HG03280 (cell line): Measurements from ENCODE around the gene KIAA1217.
"Not testable (repeated sequence)": the region's sequence is repeated elsewhere in the genome, so short reads cannot be mapped to it uniquely, and the experiment has no call there.

Experiments used
- ATAC-seq: cut with Tn5 transposase; IDR thresholded peaks from one replicate; pipeline ENCODE4 v1.9.1; 2021; ENCODE audit warnings: mild to moderate bottlenecking, moderate library complexity; ENCODE audit not compliant: unreplicated experiment

Gene KIAA1217

DNA sequence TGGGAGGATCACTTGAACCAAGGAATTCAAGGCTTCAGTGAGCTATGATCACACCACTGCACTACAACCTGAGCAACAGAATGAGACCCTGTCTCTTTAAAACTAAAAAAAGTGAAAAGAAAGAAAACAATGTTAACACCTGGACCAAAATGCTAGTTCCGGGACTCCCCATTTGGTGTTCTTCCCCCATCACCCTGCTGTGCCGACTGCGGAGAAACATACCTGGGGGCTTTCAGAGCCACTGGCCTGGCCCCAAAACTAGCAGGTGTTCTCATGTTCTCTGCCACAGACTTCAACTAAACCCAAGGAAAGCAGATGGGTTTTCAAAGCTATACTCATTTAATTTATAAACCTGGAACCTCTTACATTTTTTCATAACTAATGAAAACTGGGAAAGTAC lies 250.9 kb downstream of the KIAA1217 start:
- no peak for ATAC-seq

DNA sequence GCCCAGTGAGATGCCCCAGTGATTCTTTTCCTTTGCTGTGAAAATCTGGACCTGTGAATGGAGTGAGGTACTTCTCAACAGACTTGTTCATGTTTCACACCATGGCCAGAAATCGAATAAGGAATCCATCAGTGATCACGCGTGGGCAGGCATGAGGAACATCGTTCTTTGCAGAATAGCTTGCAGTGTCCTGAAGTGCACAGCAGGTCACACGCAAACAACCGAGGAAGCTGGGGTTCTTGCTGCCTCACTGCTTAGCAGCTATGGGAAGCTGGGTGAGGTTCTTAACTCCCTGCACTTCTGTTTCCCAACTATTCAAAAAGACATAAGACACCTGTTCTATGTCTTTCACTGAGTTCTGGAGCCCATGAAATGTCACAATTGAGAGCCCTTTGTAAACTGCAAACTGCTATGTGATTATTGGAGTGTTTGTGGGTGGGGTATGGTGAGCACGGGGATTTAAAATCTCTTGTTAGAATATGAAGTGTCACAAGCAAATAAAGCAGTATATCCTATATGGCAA lies 253.4 kb downstream of the KIAA1217 start:
- no peak for ATAC-seq

DNA sequence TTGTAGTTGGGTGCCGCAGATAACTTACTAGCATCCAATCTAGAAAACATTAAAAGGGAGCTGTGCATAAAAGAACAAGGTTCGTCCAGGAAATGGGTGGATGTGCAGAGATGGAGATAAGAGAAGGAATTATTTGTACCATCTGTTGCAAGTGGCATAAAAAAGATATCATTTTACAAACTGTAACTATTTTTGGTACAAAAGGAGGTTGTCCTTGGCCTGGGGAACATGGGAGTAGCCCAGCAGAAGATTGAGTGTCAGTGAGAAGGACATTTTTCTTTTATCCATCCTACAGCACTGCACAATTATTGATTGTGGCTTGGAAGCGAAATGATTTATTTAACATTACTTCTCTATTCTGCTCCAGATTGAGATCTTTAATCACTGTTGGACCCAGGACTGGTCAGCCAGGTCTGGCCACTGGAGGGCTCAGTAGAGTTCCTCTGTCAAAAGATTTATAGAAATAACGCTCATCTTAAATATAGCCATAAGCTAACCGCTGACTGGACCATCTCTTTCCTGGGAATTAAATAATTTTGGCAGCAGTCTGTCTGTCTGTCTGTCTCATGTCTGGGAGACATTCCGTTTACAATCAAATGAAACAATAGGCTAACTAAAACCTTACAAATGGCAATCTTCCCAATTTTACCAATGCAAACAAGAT lies 254.1 kb downstream of the KIAA1217 start:
- ATAC-seq: no peak

DNA sequence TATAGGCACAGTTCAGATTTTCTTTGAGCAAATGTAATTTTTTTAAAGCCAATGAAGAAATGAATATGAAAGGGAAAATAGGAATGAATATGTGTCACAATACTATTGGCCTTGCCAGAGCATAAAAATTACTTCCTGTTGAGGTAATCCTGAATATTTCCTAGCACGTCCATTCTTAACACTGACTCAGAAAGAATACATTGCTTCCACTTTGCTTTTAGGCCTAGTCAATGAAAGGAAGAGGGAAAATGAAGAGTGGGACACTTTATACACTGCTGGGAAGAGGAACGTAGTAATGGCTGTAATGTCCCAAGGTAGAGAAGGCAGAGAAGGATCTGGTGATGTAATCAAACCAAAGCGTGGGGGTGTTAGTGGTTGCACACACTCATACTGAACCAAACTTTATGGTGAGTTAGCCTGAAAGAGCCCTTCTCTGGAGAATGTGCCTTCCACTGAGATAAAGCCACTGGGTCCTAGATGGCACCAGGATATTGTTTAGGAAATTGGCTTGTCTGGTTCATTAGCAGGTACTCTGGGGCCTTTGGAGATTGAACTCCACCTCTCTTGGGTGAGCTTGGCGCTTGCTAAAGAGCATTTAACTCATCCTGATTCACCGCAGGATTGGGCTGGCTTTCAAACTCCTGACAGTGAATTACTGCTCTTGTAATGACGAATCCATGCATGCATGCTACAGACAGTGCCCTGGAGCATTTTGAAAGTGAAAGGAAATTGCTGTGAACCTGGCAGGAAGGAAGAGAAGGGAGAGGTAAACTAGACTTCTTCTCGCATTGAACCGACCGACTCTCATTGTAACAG lies 254.9 kb downstream of the KIAA1217 start:
- peak; percentile 66 for ATAC-seq

DNA sequence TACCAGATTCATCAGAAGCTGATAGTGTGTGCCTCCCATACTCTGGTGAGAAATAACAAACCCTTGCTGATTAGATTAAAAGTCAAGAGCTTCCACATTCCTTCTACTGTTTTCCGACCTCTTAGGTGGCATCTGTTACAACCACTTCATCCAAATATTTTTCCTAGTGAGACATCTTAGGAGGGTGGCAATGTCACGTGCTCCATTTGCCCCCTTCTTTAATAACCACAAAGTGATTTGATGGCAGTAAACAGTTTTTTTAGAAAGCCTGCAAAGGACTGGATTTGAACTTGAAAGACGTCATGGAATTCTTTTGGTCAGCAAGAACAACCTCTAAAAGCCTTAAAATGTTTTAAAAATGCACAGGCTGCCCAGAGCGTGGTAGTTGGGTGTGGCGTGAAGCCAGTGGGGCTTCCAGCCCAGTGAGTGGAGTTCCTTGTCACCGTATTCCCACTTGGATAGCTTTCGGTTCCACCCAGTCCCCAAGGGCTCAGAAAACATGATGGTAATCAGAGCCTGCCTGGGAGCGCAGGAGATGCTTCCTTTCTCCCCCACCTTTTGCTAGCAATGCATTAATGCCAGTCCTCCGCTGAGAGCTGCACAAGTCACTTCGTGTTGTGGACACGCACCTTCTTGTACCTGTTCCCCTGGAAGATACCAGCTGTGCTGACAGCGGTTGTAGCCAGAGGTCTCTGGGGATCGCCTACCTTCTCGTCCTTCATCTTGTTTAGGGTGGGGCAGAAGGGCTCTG lies 256.4 kb downstream of the KIAA1217 start:
- ATAC-seq: no peak

DNA sequence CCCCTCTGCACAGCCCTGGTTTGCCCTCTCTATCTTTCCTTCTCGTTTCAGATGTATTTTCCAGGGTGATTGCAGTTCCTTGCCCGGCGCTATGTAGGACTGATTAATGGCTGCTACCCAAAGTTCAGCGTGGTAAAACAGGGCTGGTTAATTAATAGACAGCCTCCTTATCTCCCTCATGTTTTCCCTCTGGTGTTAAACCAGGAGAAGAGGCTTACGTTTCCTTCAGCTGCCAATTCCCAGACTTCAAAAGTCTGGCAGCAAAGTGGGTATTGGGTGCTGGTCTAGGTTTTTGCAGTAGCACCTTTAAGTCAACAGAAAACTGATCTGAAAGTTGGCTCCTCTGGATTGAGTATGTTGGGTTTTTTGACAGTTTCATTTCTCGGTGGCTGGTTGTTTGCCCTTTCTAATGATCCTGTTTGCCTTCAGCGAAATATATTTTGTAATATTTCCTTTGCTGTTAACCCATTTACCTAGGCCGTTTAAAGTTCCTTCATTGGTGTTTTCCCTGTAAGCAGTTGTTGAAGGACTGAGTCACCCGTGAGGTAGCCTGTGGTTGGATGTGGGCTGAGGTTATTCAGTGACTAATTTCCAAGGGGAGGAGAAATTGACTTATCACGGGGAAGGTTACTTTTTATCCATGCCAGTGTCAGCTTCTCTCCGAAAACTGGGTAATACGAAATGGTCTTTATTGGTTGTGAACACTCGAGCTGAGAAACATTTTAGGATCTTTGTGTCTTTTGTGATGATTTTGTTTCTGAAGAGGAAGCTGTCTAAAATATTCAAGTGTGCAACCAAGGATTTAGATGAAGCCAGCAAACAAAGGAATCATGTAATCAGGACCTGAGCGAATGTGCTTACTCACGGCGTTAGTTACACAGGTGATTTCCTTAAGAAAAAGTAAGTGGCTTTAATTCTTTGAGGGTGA lies 257.2 kb downstream of the KIAA1217 start:
- peak; percentile 52 for ATAC-seq

DNA sequence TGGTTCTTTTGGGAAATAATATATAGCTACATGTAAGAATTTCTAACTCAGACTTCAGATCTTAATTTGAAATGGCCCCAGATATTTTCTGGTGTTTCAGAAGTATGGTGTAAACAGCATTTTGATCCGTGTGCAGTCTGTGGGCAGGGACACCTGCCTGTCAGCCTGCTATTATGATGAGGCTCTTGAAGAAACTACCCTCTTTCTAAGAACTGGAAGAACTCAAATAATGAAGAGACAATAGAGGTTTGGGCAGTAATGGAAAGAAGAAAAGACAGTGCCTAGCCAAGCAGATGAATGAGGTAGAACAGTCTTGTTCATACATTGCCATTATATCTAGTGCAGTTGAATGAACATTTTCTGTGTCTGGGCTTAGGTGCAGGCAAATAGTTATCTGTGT lies 258.2 kb downstream of the KIAA1217 start:
- no peak for ATAC-seq

DNA sequence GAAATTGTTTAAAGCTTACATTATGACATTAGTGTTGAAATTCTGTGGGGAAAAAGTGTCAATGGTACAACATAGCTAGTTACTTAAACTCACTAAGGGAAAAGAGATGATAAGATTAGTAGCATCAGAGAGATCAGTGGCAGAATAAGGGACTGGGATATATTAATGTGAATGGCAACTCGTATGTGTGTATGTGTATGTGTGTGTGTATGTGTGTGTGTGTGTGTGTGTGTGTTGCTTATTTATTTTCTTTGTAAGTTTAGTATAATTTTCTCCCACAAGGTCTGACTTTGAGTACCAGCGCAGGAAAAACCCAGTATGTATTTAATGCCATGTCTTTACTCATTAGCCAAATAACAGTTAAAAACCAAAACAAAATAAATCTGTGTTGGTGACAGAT lies 258.7 kb downstream of the KIAA1217 start:
- no peak for ATAC-seq

DNA sequence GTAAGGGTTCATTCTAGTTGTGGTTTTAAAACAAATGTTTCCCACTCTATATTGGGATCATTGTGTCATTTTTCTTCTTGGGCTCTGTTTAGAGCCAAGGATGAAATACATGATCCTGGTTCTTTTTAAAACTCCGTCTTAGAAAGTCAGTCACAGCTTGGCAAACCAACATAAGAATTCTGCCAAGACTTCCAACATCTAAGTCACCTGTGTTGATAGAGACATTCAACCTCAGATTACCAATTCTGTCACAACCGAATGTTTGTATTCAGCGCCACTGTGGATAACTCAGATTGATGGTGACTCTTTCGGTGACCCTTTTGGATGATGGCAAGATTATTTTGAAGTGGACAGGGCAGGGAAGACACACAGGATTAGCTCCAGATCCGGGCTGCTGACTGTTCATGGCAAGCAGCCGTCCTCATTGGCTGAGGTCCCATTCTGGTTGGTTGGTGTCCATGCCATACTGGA lies 259.4 kb downstream of the KIAA1217 start:
- ATAC-seq: no peak

DNA sequence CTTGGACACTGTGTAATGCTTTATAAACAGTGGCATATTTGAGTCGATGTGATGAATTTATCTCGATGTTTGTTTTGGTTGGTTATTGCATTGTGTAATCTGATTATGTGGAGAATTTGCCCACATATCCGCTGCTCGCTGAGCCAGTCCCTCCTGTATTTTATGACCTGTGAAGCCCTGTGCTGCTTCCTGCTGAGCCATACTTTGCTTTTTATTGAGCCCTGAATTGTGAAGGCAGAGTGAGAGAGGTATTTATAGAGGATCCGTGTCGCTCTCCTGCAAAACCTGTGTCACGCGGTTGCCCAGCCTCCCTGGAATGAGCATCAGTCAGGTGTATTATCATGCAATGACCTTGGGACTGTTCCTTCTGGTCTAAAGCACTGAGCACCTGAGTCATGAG lies 261.1 kb downstream of the KIAA1217 start:
- no peak for ATAC-seq

DNA sequence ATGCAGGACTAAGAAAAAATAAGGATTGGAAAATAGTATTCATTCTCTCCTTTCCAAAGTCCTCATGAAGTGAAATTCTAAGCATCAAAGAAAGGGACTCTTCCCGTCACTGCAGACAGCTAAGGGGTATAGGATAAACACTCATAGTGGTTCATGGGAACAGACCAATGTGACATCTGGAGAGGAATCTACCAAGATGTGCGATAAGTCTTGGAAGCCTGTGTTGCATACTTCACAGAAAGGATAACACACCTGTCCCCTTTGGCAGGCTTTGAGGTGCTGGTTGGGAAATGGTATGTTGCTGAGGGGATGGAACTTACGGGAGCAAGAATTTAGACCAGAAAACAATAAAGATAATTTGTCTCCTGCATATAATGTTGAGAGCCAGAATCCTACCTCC lies 266.7 kb downstream of the KIAA1217 start:
- ATAC-seq: no peak

DNA sequence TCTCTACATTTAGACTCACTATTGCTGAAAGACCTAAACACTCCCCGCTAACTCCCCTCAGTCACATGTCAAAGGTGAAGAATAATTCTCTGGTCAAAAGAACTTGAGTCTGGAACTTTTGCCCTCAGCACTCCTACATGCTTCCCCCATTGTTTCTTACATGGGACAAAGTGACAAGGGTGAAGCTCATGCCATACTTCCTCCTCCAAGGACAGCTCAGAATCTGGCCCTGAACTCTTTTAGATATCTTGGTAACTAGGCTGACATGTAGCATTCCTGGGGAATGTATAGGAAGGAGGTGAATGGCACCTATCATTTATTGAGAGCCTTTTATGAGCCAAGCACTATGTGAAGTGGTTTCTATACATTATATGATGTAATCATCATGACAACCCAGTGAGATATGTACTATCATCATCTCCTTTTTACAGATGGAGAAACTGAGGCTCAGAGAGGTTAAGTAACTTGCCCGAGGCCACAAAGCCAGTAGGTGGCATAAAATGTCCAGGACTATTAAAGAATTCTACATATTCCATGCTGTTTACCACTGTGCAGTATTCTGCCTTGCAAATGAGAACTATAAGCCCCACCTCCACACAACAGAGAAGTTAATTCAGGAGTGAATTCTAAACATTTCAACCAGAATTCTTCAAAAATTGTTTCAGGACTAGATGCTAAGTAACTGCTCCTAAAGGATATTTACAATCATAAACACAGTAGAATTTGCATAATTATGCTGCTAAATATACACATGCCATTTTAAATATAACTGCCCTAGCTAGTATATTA lies 268.2 kb downstream of the KIAA1217 start:
- no peak for ATAC-seq

DNA sequence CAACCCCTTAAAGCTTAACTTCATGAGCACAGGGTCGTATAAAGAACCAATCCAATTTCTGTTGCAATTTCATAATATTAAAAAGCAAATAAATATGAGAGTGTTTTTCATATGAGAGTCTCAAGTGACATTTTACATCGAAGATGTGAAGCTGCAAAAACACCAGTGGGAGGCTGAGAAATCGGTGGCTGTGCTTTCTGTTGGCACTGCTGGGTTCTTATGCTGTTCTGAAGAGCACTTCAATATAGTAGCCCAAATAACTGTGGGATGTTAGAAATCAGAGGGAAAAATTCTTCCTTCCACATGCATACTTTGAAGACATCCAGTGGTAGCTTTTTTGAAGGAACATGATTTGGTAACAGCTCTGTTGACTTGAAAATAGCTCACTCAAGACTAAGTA lies 269.0 kb downstream of the KIAA1217 start:
- ATAC-seq: no peak

DNA sequence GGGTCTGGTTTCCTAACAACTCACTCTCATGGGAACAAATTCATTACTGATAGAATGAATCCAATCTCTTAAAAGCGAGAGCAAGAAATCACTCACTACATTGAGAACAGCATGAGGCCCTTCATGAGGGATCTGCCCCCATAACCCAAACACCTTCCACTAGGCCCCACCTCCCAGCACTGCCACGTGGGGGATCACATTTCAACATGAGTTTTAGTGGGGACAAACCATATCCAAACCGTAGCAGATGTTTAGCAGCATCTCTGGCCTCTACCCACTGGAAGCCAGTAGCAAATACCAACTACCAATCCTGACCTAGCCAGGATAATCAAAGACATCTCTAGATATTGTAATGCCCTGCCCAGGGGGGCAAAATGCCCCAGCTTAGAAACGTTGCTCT lies 270.9 kb downstream of the KIAA1217 start:
- ATAC-seq: no peak

DNA sequence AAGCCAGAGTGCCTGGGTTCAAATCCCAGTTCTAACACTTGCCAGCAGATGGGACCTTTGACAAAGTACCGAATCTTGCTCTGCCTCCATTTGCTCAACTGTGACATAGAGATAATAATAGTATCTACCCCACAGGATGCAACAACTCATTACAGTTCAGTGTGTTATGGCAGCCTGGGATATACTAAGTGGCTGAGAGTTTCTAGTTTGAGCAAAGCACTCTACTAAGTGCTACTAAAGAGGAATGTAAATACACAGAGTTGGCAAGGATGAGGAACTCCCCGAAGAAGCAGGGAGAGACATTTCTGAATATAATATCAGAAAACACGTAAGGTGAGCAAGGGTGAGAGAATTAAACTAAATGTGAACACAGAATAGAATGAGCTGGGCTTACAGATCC lies 271.5 kb downstream of the KIAA1217 start:
- no peak for ATAC-seq

DNA sequence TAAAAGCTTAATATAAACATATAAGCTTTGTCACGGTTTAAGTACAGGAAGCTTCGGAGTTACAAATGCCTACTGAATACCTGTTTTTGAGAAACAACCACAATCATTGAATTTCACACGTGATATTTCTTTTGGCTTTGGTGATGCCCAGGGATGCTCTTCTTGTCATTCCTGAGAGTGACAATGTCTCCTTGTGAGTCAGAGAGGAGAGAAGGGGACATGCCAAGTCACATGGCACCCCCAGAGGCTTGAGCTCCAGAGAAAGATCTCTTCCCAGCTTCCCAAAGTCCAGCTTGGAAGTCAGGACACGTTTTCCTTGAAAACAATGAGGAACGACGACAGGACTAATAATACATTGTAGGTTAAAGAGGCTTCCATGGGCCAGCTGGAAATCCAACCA lies 272.3 kb downstream of the KIAA1217 start:
- no peak for ATAC-seq

DNA sequence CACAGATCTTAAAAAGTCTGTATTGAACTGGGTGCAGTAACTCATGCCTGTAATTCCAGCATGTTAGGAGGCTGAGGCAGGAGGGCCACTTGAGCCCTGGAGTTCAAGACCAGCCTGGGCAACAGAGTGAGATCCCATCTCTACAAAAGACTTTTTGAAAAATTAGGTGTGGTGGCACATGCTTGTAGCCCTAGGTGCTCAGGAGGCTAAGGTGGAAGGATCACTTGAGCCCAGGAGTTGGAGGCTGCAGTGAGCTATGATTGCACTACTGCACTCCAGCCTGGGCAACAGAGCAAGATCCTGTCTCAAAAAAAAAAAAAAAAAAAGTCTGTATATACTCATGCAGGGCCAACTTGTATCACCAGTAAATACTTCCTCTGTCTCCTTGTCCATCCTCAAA lies 273.8 kb downstream of the KIAA1217 start:
- ATAC-seq: not testable (repeated sequence)

DNA sequence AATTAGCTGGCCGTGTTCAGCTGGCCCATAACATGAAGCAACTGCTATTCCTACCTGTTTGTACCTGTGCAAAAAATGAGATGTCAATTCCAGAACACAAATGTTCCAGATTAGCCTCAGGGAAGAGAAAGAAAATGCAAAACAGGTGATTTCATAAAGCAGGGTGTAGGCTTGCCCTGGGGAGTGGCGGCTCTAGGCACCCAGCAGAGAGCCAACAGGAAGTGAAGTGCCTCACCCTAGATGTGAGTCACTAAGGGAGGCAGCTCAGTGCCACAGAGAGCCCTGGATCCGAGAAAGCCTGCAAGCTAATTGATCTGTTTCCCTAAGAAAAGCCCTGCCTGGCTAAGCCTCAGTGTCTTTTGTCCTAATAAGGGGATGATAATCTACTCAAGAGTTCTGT lies 274.8 kb downstream of the KIAA1217 start:
- peak; percentile 69 for ATAC-seq

DNA sequence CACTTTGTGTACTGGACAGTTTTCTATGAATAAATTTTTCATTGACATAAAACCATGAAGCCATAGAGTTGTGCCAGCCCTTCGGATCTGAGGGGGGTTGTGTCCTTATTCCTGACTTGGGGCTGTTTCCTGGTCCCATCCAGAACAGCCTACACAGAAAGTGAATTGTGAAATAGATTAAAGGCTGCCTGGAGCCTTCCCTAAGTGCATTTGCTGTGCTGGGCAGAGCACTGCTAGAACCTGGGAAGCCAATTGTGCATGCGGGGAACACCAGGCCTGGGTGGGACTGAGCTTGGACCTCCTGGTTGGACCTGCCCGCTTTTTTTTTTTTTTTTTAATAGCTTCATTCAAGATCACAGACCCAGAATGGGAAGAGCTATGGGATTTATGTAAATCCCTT lies 275.8 kb downstream of the KIAA1217 start:
- ATAC-seq: no peak

DNA sequence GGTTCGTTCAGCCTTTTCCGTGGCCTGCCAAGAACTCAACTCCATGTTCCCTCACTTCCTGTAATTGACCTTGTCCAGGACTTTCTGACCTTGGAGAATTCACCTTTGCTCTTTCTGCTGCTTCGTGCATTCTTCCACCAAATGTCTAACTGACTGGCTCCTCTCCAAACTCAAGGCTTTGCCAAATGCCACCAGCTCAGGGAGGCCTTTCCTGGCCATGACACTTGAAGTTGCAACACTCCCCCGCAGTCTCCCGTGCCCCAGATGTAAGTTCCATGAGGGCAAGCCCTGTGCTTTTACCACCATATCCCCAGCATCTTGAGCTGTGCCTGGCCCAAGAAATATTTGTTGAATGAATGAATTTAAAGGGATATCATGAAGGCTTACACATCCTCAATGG lies 276.4 kb downstream of the KIAA1217 start:
- ATAC-seq: no peak
